SJCRH30 (cell line): ENCODE data around the gene ABT1. TPM values are rescaled to one million over a fixed set of nuclear protein-coding genes. Genes with fewer than 3 reads are reported as not detected.

Experiments used
- DNase-seq, 2 experiments: peaks; one replicate each; pipeline ENCODE4 v3.0.0-alpha.2; 2015 to 2020
- H3K27ac ChIP-seq: fragments of 250-450 bp; sonication (Bioruptor Pico); 2 replicates; pipeline ENCODE4 v1.5.1; 2020; ENCODE audit warnings: mild to moderate bottlenecking, moderate library complexity
- H3K27me3 ChIP-seq: fragments of 250-450 bp; sonication (Bioruptor Pico); 2 replicates; pipeline ENCODE4 v1.5.1; 2020; ENCODE audit warnings: mild to moderate bottlenecking, moderate library complexity
- H3K36me3 ChIP-seq: fragments of 250-450 bp; sonication (Bioruptor Pico); 2 replicates; pipeline ENCODE4 v1.5.1; 2020; ENCODE audit warnings: mild to moderate bottlenecking, moderate library complexity
- H3K4me1 ChIP-seq: fragments of 250-450 bp; sonication (Bioruptor Pico); 2 replicates; pipeline ENCODE4 v1.5.1; 2020; ENCODE audit warnings: mild to moderate bottlenecking, moderate library complexity
- H3K4me3 ChIP-seq: fragments of 250-450 bp; sonication (Bioruptor Pico); 2 replicates; pipeline ENCODE4 v1.5.1; 2020; ENCODE audit warnings: mild to moderate bottlenecking, moderate library complexity
- H3K9me3 ChIP-seq: fragments of 250-450 bp; sonication (Bioruptor Pico); replicated peaks from 2 replicates; pipeline ENCODE4 v1.5.1; 2020; ENCODE audit warnings: mild to moderate bottlenecking, moderate library complexity
- total RNA-seq: library from RNA; depleted of rRNA; stranded (reverse); fragments of >200 nt; shearing (Covaris generic); gene quantifications from 2 replicates; pipeline ENCODE4 v1.2.3, GENCODE V29; 2014; rRNA removed

The ABT1 gene
- total RNA-seq, 1 experiment from 2014 or later: 26.6 TPM

- no peak overlapping the region for H3K4me3 ChIP-seq
- no peak for DNase-seq
- H3K27ac ChIP-seq: no peak overlapping the region
- no peaks in the 10 kb centered on the region for H3K27me3 ChIP-seq
- H3K36me3 ChIP-seq: no peaks in the 10 kb centered on the region
- H3K9me3 ChIP-seq: no peaks in the 10 kb centered on the region
- H3K4me1 ChIP-seq: no peaks in the 10 kb centered on the region
Measured at GRCh38 chr6:26609463-26609862, 12.7 kb downstream of the ABT1 start.

- H3K36me3 ChIP-seq: no peaks in the 10 kb centered on the region
- no peak overlapping the region for H3K27ac ChIP-seq
- H3K9me3 ChIP-seq: no peaks in the 10 kb centered on the region
- no peaks in the 10 kb centered on the region for H3K4me1 ChIP-seq
- no peak overlapping the region for H3K4me3 ChIP-seq
- DNase-seq: no peak
- no peaks in the 10 kb centered on the region for H3K27me3 ChIP-seq
Measured at GRCh38 chr6:26611599-26611998, 14.8 kb downstream of the ABT1 start.

DNA sequence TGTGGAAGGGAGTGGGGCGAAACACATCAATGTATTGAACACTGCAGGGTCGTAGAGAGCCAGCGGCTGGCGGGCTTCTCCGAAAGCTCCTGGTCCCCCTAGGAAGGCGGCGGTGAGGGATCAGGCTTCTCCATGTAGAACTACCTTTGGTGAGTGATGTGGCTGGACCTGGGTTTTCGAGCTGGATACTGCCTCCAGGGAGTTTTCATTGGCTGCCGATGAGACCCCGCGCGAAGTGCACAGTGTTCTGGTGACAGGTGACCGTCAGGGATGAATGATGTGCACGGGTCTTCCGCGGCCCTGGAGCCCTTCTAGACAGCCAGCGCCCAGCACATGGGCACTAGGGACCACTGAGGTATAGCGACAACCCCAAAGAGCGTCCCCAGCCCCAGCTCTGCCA, 16.4 kb downstream of the ABT1 start:
- no peak for DNase-seq
- H3K27me3 ChIP-seq: no peaks in the 10 kb centered on the region
- H3K4me3 ChIP-seq: no peak overlapping the region
- no peaks in the 10 kb centered on the region for H3K4me1 ChIP-seq
- H3K36me3 ChIP-seq: no peaks in the 10 kb centered on the region
- no peak overlapping the region for H3K27ac ChIP-seq
- no peaks in the 10 kb centered on the region for H3K9me3 ChIP-seq

- Histone ChIP-seq H3K27me3 (no peaks in the 10 kb centered on the region), H3K27ac (no peak overlapping the region), H3K36me3 (no peaks in the 10 kb centered on the region), H3K4me3 (no peak overlapping the region), H3K4me1 (no peaks in the 10 kb centered on the region), H3K9me3 (no peaks in the 10 kb centered on the region)
- no peak for DNase-seq
Measured at GRCh38 chr6:26613689-26614683, 17.2 kb downstream of the ABT1 start.

- Histone ChIP-seq H3K9me3 (no peaks in the 10 kb centered on the region), H3K4me3 (no peak overlapping the region), H3K27me3 (no peaks in the 10 kb centered on the region), H3K27ac (no peak overlapping the region), H3K36me3 (no peaks in the 10 kb centered on the region), H3K4me1 (no peaks in the 10 kb centered on the region)
- no peak for DNase-seq
Measured at GRCh38 chr6:26623339-26623859, 26.6 kb downstream of the ABT1 start.

DNA sequence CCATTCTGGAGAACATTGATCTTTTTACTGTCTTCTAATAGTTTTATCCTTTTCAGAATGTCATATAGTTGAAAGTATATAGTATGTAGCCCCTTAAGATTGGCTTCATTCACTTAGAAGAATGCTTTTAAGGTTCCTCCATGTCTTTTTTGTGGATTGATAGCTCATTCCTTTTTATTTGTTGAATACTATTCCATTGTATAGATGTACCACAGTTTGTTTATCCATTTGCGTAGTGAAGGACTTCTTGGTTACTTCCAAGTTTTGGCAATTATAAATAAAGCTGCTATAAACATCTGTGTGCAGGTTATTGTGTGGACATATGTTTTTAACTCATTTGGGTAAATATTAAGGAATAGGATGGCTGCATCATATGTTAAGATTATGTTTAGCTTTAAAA, 27.8 kb downstream of the ABT1 start:
- Histone ChIP-seq H3K36me3 (no peaks in the 10 kb centered on the region), H3K4me1 (no peaks in the 10 kb centered on the region), H3K27me3 (no peaks in the 10 kb centered on the region), H3K4me3 (no peak overlapping the region), H3K9me3 (no peaks in the 10 kb centered on the region), H3K27ac (no peak overlapping the region)
- no peak for DNase-seq

- no peaks in the 10 kb centered on the region for H3K27me3 ChIP-seq
- DNase-seq: no peak
- 0 out of 2 replicates have a peak, but pooled peaks cover 2% of the 10 kb centered on the region for H3K36me3 ChIP-seq
- H3K9me3 ChIP-seq: no peaks in the 10 kb centered on the region
- H3K4me1 ChIP-seq: no peaks in the 10 kb centered on the region
- H3K27ac ChIP-seq: no peak overlapping the region
- H3K4me3 ChIP-seq: no peak overlapping the region
Measured at GRCh38 chr6:26627843-26628242, 31.1 kb downstream of the ABT1 start.

DNA sequence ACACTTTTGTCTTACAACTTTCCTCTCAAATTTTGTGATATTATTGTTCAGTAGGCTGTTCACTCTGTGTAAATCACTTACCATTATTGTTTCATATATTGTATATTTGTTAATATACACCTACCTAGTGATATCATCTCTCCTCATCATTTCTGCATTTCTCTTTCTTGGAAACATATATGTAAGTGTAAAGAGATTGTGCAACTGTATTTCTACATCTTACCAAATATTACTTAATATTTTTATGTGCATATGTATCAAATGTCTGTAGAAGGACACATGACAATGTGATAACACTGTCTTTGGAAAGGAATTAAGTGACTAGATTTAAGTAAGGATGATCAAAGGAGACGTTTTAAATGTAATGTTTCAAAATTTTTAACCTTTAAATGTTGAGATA, 32.6 kb downstream of the ABT1 start:
- H3K27me3 ChIP-seq: no peaks in the 10 kb centered on the region
- H3K4me3 ChIP-seq: no peak overlapping the region
- H3K9me3 ChIP-seq: no peaks in the 10 kb centered on the region
- H3K36me3 ChIP-seq: peaks cover 12% of the 10 kb centered on the region
- no peaks in the 10 kb centered on the region for H3K4me1 ChIP-seq
- no peak for DNase-seq
- no peak overlapping the region for H3K27ac ChIP-seq

GRCh38 chr6:26640806-26641205, 44.1 kb downstream of the ABT1 start:
- peaks cover 37% of the 10 kb centered on the region for H3K9me3 ChIP-seq
- no peaks in the 10 kb centered on the region for H3K4me1 ChIP-seq
- H3K27me3 ChIP-seq: no peaks in the 10 kb centered on the region
- H3K36me3 ChIP-seq: peaks cover 71% of the 10 kb centered on the region
- DNase-seq: no peak
- no peak overlapping the region for H3K4me3 ChIP-seq
- no peak overlapping the region for H3K27ac ChIP-seq

DNA sequence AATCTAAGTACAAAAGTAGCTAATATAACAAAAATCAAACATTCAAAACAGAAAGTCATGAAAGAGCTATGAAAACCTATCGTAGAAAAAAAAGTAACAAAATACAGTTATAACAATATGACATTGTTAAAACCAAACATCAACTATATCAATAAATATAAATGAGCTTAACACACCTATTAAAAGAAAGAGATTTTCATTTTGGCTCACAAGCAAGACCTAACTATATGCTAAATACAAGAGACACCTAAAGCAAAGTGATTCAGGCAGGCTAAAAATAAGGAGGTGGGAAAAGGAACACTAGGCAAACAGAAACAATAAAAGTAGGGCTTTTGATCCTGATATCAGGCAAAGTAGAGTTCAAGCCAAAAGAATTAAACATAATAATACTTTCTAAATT, 49.3 kb downstream of the ABT1 start:
- Histone ChIP-seq H3K27me3 (no peaks in the 10 kb centered on the region), H3K27ac (no peak overlapping the region), H3K4me3 (no peak overlapping the region), H3K9me3 (peaks cover 25% of the 10 kb centered on the region), H3K4me1 (no peaks in the 10 kb centered on the region), H3K36me3 (peaks cover 80% of the 10 kb centered on the region)
- no peak for DNase-seq

Other genes starting within 250 kb of the ABT1 start
- 0.77 and 0.79 TPM in 2 replicates for gene BTN3A2, start 231.8 kb upstream of the ABT1 start, total RNA-seq
- 8.5 and 11.4 TPM in 2 replicates for gene BTN2A2, start 213.8 kb upstream of the ABT1 start, total RNA-seq
- gene BTN3A1, start 194.7 kb upstream of the ABT1 start, total RNA-seq: 0.51 and 0.81 TPM in 2 replicates
- 0.33 and 0.55 TPM in 2 replicates for gene BTN3A3, start 156.4 kb upstream of the ABT1 start, total RNA-seq
- 16.9 and 17.2 TPM in 2 replicates for gene BTN2A1, start 139.0 kb upstream of the ABT1 start, total RNA-seq
- gene BTN1A1, start 96.7 kb upstream of the ABT1 start, total RNA-seq: 0.04 TPM in 1 of 2 replicates, not detected in the other
- 52.2 and 53.8 TPM in 2 replicates for gene HMGN4, start 58.6 kb upstream of the ABT1 start, total RNA-seq
- 28.3 and 31.2 TPM in 2 replicates for gene ZNF322, start 62.8 kb downstream of the ABT1 start, total RNA-seq